GM12801 (cell line): ENCODE data around the gene HHATL.

Source experiments
- TF ChIP-seq, protein P1 (sequence below): IDR thresholded peaks from one replicate; pipeline ENCODE4 v1.5.1; 2011; ENCODE audit warnings: control low read depth; ENCODE audit not compliant: insufficient read length; ENCODE audit errors: extremely low read depth

The HHATL gene

DNA sequence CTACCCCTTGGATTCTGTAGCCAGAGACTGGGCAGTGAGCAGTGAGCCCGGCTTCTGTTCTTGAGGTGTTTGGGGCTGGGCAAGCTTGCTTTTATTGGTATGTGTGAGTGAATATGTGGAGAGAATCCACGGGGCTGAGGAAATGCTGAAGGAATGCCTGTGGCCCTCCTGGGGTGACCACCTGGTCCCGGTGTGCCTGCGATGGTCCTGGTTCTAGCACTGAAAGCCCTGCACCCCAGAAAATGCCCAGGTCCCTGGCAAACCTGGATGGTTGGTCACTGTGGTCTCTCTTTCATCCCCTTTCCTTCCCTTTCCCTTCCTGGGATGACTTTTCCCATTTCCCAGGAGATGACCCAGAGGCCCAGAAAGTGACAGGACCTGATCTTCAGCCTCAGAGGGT is 44.9 kb downstream of the HHATL start:
- TF ChIP-seq, protein P1, sequence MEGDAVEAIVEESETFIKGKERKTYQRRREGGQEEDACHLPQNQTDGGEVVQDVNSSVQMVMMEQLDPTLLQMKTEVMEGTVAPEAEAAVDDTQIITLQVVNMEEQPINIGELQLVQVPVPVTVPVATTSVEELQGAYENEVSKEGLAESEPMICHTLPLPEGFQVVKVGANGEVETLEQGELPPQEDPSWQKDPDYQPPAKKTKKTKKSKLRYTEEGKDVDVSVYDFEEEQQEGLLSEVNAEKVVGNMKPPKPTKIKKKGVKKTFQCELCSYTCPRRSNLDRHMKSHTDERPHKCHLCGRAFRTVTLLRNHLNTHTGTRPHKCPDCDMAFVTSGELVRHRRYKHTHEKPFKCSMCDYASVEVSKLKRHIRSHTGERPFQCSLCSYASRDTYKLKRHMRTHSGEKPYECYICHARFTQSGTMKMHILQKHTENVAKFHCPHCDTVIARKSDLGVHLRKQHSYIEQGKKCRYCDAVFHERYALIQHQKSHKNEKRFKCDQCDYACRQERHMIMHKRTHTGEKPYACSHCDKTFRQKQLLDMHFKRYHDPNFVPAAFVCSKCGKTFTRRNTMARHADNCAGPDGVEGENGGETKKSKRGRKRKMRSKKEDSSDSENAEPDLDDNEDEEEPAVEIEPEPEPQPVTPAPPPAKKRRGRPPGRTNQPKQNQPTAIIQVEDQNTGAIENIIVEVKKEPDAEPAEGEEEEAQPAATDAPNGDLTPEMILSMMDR = no peak

DNA sequence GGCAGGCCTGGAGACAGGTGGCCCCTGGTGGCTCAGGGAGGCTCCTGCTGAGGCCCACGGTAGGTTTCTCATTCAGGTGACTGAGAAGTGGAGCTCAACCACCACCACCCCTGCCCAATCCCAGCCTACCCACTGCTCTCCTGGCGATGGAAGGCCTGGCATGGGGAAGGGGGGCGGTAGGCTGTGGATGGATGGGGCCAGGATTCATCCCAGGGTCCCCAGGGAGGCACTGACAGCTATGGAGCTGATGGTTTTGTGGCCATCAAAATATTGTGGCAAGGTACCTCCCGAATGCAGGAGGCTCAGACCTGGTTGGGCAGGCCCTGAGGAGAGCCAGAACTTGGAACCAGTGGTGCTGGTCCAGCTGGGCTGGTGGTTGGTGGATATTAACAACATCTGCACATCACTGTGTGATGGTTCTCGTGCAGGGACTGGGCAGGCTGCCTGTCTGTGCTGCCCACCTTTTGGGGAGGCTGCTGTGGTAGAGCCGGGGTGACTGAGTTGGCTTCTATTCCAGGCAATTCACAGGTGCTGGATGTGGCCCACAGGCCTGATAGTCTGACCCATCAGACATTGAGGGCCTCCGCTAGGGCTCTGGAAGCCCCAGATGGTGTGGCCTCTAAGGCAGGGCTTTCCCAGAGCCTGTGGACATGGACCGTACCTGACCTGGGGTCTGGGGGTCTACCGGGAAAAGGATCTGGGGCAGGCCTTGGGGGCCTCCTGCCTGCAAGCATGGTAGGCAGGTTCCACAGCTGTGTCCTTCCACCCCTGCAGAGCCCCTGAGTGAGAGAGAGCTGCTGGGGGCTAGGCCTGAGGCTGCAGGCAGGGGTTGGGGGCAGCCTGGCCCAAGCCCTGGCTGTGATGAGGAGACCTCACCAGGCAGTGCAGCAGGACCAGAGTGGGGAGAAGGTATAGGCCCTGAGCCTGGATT is 45.7 kb downstream of the HHATL start:
- TF ChIP-seq, protein P1 = no peak

DNA sequence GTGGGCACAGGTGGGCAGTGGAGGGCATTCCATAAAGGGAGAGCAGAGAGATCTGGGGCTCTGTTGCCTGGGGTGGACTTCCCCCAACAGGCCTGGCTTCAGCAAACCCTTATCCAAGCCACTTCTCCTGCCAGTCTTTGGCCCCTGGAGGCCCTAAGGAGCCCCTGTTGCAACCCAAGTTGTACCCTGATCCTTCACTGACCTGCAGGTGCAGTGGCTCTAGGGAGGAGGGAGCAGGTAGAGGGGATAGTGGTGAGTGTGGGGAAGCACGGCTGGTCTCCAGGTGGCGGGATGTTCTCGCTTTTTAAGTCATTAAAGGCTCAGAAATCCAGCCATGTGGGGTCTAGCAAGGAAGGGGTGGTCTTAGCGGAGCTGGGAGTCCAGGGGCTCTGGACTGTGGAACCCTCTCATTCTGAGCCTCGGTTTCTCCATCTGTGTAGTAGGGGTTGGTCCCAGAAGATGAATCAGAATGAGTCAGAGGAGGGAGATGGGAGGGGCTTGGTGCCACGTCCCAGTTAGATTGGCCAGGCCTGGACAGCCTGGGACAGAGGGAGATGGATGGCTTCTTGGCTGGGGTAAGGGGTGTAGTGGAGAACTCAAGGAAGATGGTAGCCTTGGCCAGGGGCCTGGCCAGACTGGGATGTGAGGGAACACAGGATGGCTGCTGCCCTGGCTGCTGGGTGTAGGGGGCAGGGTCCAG is 46.5 kb downstream of the HHATL start:
- TF ChIP-seq, protein P1 = no peak

DNA sequence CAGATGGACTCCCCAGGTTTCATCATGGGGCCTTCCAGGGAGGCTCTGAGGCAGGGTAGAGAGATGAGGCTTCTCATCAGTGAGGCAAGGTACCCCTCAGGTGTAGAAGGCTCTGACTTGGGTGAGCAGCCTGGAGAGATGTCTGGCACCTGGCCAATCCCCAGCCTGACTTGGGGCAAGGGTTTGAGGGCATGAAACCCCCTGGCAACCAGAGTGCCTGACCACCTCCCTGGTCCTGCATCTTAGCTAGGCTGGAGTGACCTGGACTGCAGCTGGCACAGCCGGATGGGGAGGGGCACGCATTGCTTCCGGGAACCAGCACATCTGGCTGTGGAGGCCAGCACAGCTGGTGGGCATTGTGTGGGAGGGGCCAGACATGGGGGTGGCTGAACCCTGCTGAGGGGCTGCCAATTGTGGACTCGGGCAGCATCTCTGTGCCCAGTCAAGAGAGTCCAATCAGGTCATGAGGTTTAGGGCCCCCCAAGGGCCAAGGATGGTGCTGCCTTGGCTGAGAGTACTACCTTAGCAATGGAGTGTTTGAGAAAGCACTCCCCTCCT is 47.2 kb downstream of the HHATL start:
- TF ChIP-seq, protein P1 = no peak

DNA sequence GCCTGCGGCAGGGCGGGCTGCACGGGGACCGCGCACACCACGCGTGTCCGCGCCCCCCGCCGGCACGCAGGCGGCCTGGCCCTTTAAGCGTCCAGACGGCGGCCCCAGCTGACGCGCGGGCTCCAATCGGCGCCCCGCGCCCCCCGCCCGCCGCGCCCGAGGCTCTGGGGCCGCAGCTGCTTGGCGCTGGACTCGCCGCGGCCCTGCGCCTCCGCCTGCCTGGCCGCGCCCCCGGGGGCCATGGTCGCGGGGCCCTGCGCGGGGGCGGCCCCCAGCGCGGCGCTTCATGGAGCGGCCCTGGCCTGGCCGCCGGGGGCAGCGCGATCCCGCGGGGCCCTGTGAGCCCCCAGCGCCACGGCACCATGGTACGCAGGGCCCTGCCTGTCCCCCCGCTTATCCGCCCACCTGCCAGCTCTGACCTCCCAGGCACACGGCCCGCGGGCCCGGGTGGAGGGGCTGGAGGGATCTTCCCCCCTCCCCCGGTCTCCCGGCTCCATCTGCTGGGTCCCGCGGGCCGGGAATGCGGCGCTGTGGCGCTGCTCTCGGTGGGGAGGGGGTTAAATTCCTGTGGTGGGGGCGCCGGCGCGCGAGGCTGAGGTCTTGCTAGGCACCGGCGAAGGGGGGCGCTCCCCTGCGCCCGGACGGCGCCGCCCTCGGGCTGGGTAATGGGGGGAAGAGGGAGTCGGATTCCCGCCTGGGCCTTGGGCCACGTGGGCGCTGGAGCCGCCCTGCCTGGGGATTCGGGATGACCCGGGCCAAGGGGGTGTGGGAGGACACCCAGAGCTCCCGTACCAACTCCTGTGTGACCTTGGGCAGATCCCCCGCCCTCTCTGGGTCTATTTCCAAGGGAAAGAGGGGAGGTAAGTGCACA is 48.0 kb downstream of the HHATL start:
- TF ChIP-seq, protein P1 = no peak

DNA sequence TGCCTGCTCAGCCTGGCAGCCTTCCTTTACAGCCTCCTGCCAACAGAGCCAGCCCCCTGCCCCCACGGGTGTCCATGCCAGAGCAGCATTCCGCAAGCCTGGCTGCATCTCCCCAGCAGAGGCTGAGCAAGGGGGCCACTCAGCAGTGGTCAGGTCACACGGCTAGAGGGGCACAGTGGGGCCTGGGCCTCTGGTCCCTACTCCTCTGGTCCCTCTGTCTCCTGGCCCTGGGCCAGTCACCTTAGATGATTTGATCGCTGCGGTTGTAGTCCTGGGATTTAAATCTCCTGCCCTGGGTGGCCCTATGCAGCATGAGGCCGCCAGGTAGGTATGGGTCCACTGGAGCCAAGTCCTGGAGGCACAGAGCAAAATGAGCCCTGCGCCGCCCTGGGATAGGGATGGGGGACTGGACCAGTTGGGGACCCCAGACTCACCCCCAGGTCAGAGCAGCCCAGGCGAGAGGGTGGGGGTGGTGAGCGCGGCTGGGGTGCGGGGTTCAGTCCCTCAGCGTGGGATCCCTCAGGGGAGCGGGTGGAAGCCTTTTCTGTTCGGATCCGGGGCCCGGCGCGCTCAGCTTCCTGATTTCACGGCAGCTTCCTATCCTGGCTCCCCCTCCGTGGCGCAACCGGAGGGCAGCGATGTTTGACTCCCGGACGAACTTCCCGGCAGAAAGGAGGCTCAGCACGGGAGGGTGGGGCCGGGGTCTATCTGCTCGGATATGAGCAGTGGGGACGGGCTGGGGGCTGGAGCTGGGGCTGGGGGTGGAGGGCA is 48.9 kb downstream of the HHATL start, which contains the start of gene ZBTB47:
Gene ZBTB47 (plus strand): TSS at position 138 of the 771 bp plus-strand sequence. CDS start 4,659 bp downstream, outside the sequence.
- TF ChIP-seq, protein P1 = no peak
